ENCODE measurements around the gene CDX1. TPM values are rescaled to one million over a fixed set of nuclear protein-coding genes. Genes with fewer than 3 reads are reported as not detected.
A peak's percentile ranks its signal among the peaks of the same experiment; 100 is the strongest.

Gene CDX1
- total and polyA plus RNA-seq, 2 of the 8 experiments (the other 6 are each of a cell fraction or from before 2014, with no cell fraction given) = not detected

GRCh38 chr5:150182774-150183173 is 16.2 kb downstream of the CDX1 start:
- Histone ChIP-seq H3K56ac (replicated peaks; ENCODE audit: insufficient read length, low read depth, low read length) (no peak overlapping the region), H3K4me2 (ENCODE audit: insufficient read depth in 1 of 2, low read depth in 2 of 2, low read length in 2 of 2) (no peak overlapping the region), H3K9ac (replicated peaks in 1 of 4; ENCODE audit: extremely low read depth in 1 of 4, low read depth in 3 of 4, low read length in 3 of 4) (no peak overlapping the region), H3K79me2 (ENCODE audit: control insufficient read depth in 1 of 2, insufficient read depth in 2 of 2, low read length in 2 of 2) (no peaks in the 10 kb centered on the region), H3K9me3 (ENCODE audit: insufficient read depth in 2 of 2, low read depth in 1 of 2, low read length in 1 of 2) (no peaks in the 10 kb centered on the region), H2BK15ac (ENCODE audit: low read length) (no peak overlapping the region), H2AFZ (ENCODE audit: low read length) (no peak overlapping the region), H2BK5ac (ENCODE audit: low read depth, low read length) (no peak overlapping the region), H2AK5ac (ENCODE audit: low read depth, low read length) (no peak overlapping the region), H2BK120ac (replicated peaks; ENCODE audit: low read depth, low read length) (no peak overlapping the region), H4K5ac (ENCODE audit: insufficient read length, low read depth, low read length) (no peak overlapping the region), H3K27ac (ENCODE audit: low read depth, low read length) (no peak overlapping the region), H3K4me3 (ENCODE audit: extremely low read depth in 1 of 4, insufficient read depth in 2 of 4, low read depth in 3 of 4, low read length in 4 of 4) (no peak overlapping the region), H3K18ac (ENCODE audit: extremely low read depth, low read length) (no peak overlapping the region), H2BK12ac (ENCODE audit: low read depth, low read length) (no peak overlapping the region), H3K79me1 (ENCODE audit: low read depth, low read length) (no peaks in the 10 kb centered on the region), H4K8ac (ENCODE audit: extremely low read depth, insufficient read depth, low read length) (no peak overlapping the region), H3K4me1 (replicated peaks in 1 of 4; ENCODE audit: control insufficient read depth in 3 of 4, insufficient read depth in 4 of 4, low read length in 3 of 4) (peaks cover 0 to 12% (median 5%) of the 10 kb centered on the region in 4 experiments; a peak in 6 of 7 replicates), H3K14ac (ENCODE audit: insufficient read length) (no peak overlapping the region), H3K4ac (replicated peaks; ENCODE audit: insufficient read length, low read depth, low read length) (no peak overlapping the region), H4K20me1 (replicated peaks in 1 of 2; ENCODE audit: control insufficient read depth in 1 of 2, insufficient read depth in 2 of 2, low read length in 2 of 2) (no peaks in the 10 kb centered on the region), H4K91ac (replicated peaks; ENCODE audit: insufficient read length, low read length) (no peak overlapping the region), H3K27me3 (replicated peaks in 1 of 4; ENCODE audit: control insufficient read depth in 3 of 4, extremely low read depth in 1 of 4, insufficient read depth in 3 of 4, low read length in 3 of 4) (peaks cover 0 to 20% (median 14%) of the 10 kb centered on the region in 4 experiments; a peak in 5 of 7 replicates), H2BK20ac (ENCODE audit: low read length) (no peak overlapping the region), H3K36me3 (ENCODE audit: control insufficient read depth in 2 of 4, insufficient read depth in 4 of 4, low read length in 3 of 4) (no peaks in the 10 kb centered on the region), H3K23me2 (ENCODE audit: low read depth, low read length) (no peaks in the 10 kb centered on the region; the same call in 1 of the 2 replicates), H3K23ac (ENCODE audit: insufficient read length) (no peak overlapping the region)
- no peak for DNase-seq (ENCODE audit: low read depth in 1 of 2, low spot score in 2 of 2)
- TF ChIP-seq PHF8 (conservative IDR thresholded peaks at IDR 0.05; ENCODE audit: low read depth, low read length) = no peak
- peak; percentile 64; the same call in 1 of the 2 replicates for TF ChIP-seq KDM1A (IDR thresholded peaks at IDR 0.05; ENCODE audit: borderline replicate concordance, low read length)
- no peak for FAIRE-seq
- WGBS, 2 experiments (ENCODE audit: extremely low coverage in 1 of 2, insufficient coverage in 1 of 2, insufficient read length in 1 of 2, insufficient replicate concordance in 2 of 2, low coverage in 1 of 2, low lambda C conversion rate in 2 of 2, missing lambda C conversion rate in 1 of 2) = 90% methylated on average over 10 of the region's 10 CpGs; no CpG with 5 or more reads in 1 of the 2 experiments
- ChIA-PET POLR2A (ENCODE audit: partially characterized antibody) (interaction anchor here (0.6 kb wide), 2 partner anchors 9 to 214 kb away, joined by 3 read pairs; no protein-coding TSS in a partner anchor), CTCF (ENCODE audit: partially characterized antibody) (interaction anchor here (1.0 to 17.8 kb wide), 7 partner anchors 8 to 216 kb away, joined by 3 to 406 read pairs (median 28); partner anchors contain the start of genes CDX1 and SLC6A7)

Measured in H1 (cell line).